GM18861 (cell line): ENCODE measurements around the gene C1orf74.

Experiments used
- ATAC-seq: cut with Tn5 transposase; IDR thresholded peaks from one replicate; pipeline ENCODE4 v1.9.1; 2021; ENCODE audit not compliant: unreplicated experiment

Gene C1orf74

DNA sequence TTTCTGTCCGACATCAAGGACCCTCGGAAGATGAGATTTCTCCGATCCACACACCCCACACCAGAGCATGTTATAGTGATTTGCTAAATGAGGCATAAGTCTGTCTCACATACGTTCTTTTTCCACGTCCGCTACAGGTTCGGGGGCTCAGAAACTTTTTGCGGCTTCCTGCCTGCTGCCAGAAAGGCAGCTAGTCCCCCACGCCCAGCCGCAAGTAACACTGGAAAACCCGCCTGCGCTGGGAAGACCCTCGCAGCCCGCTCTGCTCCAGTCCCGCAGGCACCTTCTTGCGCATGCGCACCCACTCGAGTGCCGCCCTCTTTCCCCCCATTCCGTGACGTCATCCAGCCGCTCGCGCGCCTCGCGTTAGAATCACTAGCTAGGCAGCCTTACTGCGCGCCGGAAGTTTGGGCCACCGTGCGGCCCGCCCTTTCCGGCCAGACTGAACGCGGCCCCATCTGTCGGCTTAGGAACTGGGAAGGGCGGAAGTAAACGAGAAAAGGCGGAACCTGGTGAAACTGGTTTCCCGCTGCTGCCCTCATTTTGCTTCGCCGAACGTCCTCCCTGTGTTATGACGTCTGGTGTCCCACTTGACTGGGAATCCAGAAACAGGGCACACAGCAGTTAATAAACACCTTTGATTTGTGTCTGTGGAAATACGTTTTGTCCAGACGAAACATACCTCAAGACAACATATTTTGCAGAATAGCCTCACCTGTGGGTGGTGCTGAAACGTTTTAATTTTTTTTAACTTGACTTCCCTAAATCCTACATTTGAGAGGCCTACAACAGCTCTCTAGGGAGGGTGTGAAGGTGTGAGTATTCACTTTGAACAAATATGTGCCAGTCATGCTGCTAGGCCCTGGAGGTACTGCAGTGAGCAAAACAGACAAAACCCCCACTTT lies at the start of gene C1orf74:
TSS of gene C1orf74 (minus strand) at position 295 of the 905 bp plus-strand sequence. CDS start 925 bp downstream, outside the sequence.
- peak; percentile 95 for ATAC-seq

DNA sequence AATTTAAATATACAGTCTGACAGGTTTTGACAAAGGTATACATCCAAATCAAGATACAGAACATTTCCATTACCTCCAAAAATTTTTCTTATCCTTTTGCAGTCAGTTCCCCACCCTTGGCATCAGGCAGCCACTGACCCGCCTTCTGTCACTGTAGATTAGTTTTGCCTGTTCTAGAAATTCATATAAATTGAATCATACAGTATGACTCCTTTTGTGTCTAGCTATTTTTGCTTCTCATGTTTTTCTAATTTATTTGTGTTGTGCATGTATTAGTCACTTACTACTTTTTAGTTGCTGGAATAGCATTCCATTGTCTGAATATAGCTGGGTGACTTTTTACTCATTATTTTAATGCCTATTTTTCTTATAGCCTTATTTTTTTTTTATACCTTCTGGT lies 47.3 kb upstream of the C1orf74 start:
- ATAC-seq, result no peak

DNA sequence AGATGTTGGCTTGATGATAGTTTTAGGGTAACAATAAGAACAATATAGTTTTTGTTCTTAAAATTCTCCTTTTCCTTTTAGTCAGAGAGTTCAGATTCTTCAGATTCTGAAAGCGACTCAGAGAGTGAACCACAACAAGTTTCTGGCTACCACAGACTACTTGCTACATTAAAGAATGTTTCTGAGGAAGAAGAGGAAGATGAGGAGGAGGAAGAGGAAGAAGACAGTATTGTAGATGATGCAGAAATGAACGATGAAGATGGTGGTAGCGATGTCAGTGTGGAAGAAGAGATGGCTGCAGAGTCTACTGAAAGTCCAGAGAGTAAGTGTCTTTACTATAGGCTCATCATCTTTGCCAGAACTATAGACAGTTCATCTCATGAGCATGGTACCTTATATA lies 46.4 kb upstream of the C1orf74 start:
- no peak for ATAC-seq

DNA sequence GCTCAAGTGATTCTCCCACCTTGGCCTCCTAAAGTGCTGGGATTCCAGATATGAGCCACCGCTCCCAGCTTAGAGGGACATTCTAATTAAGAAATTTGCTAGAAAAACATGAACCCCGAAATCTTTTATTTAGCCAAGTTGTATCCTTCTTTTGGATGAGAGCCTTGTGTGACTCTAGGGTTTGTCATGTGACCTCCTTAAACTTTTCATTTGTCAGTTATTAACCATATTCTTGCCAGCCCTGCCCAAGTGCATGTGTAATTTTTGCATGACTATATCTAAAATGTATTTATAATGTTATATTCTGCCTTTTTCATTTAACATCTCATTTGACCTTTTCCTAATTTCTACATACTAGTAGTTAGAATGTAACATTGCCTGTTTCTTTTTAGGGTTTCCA lies 45.4 kb upstream of the C1orf74 start:
- ATAC-seq, result no peak

DNA sequence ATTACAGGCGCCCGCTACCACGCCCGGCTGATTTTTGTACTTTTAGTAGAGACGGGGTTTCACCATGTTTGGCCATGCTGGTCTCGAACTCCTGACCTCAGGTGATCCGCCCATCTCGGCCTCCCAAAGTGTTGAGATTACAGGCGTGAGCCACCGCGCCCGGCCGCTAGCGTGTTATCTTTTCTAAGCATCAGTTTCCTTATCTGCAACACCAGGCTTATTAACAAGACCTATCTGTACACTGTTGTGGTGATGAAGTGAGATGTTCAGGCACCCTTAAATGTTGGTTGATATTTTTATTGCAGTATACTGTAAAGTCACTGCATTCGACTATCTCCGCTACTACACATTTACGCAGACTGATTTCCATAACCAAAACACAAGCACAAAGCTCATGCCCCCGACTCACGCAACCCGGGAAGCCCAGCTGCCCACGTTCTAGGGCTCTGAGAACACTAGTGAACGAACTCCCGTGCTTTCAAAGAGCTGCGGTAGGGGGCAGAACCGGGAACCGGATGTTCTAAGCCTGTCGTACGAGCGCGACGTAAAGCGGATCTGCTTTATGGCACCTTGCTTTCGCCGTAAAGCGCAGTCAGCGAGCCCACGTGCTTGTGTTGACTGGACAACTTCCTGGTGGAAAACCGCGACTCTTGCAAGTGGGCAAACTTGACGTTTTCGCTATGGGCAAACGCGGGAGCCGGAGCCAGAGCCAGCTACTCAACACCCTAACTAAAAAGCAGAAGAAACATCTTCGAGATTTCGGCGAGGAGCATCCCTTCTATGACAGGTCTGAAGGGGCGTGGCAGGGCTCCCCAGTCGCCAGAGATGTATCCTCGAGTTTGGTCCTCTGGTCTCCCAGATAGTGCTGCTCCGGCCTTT lies 43.3 kb upstream of the C1orf74 start, which contains the start of gene UTP25:
TSS of gene UTP25 (plus strand) at position 589 of the 879 bp plus-strand sequence. CDS start at position 681, 92 bp downstream.
- peak; percentile 79 for ATAC-seq

DNA sequence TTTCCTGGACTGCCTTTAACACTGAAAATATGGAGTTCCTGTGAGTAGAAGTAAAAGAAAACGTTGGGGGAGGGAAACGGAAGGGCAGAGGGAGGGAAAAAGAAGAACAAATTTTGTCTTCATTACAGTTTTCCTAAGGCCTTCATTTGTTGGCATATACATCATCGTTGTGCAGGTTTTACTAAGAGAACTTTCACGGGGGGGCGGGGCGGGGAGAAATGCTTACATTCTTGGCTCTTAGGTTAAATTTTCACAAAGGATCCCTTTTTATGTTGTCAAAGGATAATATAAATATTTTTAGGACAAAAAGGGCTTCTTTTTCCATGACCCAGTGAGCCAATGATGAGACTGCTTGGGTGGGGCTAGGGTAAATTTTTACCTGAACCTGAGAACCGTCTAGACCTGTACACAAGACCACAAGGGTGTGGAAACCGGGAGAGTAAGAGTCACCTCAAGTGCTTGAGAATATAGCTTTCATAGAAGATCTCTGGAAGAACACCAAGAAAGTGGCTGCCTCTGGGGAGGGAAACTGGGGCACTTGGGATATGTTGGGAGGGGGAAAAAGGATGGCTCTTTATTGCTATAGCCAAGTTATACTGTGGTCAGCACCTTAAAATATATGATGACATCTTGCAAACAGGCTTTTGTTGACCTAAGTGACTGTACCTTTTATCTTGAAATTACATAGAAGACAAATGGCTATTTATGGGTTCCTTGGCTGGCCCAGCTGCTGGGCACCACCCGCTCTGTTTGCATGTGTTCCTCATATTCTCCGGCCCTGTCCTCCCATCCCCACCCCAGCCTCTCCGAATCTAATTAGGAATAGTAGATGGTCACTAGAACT lies 41.5 kb upstream of the C1orf74 start:
- no peak for ATAC-seq

DNA sequence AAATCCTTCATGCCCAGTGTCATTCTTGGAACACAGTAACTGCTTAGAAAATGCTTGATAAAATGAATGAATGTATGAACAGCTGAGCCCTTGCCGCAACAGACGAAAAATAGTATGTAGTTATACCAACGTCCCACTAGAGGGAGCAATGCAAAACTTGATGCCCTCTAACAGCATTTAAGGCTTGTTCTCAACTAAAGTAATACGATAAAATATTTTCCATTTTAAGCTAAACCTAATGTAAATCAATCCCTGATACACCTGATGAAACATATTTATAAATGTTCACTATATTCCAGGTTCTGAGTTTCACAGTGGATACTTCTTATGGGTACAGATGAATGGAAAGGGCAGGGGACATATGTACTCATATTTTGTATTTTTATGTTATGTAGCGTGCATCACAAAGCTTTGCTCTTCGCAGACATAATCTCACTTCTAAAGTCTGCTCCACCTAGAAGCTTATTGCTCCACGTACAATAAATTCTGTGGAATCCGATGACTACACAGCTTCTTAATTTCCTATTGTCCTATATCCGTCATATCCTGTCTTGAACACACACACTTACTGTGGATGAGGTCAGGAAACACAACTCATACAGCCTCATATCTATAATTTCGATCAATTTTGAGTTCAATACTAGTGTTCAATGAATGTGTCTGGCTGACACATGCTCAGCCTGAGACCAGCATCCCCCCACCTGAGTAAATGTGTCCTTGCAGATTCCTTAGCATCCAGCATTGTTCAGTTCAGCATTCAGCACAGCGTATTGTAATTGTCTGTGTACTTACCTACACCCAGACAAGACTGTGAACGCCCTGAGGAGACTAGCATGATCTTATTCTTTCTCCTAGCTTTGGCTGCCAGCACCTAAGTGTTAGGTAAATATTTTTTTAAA lies 39.0 kb upstream of the C1orf74 start:
- ATAC-seq, result peak; percentile 46

DNA sequence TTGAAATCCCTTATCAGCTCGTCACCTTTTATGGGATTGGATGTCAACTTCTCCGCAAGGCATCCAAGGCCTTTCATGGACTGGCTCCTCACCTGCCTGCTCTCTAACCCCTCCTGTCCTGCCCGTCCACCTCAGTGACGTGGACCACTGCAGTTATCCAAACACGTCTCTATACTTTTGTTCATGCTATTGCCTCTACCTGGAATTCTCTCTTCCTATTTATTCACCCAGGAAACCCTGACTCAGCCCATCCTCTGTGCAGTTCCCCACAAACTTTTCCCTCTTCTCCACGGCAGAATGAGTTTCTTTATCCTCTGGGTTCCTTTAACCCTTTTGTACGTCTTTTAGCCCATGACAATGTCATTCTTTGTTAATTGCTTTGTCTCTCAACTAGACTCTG lies 38.3 kb upstream of the C1orf74 start:
- ATAC-seq, result no peak

DNA sequence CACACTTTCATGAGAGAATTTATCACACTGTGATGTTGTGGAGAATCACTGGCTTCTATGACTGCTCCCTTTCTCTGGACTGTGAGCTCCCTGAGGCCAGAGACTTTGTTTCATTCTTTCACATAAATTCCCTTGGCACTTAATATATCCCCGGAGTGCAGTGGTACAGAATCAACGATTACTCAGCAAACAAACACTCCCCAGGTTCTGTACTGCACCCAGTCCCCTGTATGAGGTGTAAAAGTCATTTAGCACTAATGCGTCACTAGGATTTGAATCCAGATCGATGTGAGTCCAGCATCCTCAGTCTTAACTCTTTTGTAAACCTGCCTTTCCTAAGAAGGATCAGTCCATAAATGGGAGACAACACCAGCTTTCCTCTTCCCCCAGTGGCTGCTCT lies 36.6 kb upstream of the C1orf74 start:
- ATAC-seq, result no peak

DNA sequence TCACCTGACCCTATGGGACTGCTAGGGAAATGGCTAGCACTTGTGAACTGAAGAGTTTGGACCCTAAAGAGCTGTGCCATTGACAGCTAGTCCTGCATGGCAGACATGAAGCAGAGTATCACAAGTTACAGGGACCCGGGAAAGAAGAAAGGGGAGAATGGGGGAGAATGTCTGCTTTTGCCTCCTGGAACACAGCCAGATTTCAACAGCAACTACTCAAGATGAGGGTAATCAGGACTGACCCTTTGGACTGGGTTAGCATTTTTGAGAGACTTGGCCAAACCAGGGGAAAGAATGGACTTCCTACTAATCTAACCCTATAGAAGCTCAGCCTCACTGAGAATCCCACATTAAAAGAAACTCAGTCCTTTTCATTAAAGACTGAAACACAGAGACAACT lies 34.7 kb upstream of the C1orf74 start:
- no peak for ATAC-seq

DNA sequence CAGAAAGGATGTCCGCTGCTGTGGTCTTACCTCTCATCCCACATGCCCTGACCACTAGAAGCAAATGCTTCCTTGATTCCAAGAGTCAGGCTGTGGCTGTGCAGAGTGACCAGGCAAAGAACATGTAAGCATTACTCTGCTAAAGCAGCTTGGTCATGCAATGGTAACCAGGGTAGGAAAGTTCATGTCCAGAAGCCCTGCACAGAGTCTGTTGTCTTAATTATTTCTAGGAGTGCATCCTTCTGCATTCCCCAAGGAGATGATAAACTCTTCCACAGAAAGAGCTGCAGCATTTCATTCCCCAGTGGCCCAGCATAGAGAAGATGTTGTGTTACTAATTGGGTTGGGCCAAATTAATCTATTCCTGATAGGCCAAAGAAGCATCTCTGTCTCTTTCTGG lies 33.3 kb upstream of the C1orf74 start:
- ATAC-seq, result no peak

DNA sequence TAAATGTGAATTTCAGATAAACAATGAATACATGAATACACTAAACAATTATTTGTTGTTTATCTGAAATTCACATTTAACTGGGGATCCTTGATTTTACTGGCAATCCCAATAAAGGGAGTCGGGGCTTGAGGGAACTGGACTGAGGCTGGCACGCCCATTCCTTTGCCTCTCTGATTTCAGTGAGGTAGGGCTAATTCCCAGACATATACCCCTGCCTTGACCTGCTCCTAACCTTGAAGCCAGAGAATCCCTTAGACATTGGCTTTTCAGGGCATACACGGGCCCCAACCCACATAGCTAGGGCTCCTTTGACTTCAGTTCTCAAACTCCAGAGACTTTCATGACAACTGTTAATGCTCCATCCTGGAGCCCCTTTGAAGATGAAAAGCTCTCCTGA lies 32.6 kb upstream of the C1orf74 start:
- ATAC-seq, result no peak

DNA sequence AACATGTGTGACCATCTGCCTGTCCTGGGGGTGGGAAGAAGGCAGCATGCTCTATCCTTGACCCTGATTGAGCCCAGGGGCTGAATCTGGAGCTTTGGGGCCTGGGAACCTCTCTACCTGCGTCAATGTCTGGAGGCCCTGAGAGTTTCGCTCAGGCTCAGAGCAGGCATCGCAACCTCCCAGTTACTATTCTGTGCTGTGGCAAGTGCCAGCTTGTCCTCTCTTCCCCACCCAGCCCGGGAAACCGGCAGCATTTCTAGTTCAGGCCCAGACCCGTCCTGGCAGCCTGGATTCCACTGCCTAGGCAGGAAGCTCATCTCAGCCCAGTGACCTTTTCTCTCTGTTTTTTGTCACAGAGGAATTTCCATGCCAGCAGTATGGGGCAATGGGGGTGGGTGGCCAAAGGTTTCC lies 31.6 kb upstream of the C1orf74 start:
- no peak for ATAC-seq

DNA sequence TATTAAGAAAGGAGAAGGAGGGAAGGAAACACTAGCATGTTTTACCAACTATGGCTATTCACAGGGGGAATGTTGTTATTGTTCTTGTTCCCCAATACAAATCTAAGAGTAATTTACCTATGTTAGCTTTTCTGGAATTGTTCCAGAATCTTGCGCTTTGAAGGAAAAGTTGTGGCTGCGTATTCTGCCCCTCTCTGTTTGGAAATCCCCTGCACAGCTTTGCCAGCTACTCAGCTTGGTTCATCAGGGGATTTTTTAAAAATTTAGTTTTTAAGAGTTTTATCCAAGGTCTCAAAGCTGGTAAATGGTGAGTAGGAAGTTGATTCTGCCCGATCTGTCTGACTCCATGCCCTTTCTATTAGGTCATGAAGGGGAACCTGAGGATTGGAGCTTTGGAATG lies 31.1 kb upstream of the C1orf74 start:
- no peak for ATAC-seq

DNA sequence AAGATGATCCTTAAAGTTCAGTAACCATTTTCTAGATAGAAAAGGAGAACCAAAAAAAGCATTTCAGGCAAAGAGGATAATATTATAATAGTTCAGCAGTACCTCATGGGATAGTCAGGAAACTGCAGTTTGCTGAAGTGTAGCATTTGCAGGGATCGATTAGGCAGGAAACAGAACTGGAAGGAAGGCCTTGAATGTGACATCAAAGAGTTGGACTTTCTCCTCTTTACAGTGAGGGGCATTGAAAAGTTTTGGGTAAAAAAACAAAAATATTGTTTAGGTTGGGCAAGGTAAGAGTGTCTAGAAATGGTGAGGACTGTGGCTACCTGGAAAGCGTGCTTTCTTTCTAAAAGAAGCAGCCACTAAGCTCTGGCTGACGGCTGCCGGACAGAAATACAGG lies 29.5 kb upstream of the C1orf74 start:
- ATAC-seq, result no peak

DNA sequence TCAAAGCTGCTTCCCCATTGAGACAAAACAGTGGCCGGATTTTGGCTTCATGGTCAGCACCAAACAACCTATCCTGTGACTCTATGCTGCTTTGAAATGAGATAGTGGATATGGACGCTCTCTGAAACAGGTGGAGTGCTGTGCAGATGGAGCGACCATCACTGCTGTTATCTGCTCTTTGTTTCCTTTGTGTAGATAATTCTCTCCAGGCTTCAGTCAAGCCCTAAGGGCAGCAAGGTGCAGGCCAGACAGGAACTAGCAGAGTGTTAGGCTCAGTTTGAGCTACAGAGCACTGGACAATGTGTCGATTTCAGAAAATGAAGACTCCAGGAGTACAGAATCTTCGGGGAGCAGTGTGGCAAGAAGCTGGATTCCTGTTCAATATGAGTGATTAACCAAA lies 26.4 kb upstream of the C1orf74 start:
- no peak for ATAC-seq

DNA sequence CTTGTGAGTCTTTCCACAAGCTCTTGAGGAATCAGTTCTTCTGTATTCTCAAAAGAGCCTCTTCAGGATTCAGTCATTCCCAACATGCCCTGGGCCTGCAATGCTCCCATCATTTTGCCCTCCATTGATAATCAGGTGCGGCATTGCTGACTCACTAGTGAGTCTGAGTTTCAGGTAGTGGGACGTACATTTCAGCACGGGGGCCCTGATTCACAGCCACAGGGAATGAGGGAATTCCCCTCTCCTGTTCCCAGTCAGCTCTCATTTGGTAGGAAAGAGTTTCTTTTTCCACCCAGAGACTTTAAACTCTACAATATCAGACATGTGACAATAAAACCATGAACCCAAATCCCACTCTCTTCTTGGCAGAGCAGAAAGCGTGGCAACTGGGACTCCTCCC lies 25.3 kb upstream of the C1orf74 start:
- ATAC-seq, result no peak

DNA sequence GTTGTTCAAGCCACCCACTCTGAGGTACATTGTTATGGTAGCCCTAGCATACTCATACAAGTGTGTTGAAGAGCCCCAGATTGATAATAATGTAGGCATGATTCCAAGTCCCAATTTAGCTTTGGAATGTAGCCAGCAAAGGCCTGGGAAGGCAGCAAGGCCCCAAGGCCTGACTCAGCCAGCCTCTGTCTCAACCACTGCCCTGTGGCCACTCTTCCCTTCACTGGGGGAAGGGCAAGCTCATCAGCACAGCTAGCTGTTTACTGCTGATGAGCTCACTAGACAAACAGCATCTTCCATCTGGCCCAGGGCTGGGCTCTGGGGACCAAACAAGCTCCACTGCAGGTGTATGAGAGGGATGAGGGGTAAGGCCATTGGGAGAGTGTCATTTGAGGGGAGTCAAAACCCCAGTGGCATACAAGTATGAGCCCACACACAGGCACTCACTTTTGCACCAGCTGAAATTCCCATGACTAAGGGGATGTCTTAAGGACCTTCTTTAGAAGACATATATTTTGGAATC lies 23.8 kb upstream of the C1orf74 start:
- ATAC-seq, result no peak

DNA sequence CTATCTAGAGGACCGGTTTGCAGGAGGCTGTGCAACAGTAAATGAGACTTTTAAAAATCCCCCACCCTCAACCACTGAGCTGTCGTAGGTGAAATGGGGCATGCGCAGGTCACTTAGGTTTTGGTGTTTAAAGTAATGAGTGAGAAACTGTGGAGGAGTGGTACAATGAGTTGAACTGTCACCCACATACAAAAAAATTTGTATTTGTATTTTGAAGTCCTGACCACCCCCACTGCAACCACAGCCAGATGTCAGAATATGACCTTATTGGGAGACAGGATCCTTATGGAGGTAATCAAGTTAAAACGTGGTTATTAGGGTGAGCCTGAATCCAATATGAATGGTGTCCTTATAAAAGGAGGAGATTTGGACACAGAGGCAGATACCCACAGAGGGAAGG lies 23.1 kb upstream of the C1orf74 start:
- ATAC-seq, result no peak
